ENCODE results near the gene TNFSF9.

- no peak for TF ChIP-seq ZNF416 (tag by site-specific recombination; IDR thresholded peaks at IDR 0.05)
- no peak for TF ChIP-seq ZNF114 (tag by site-specific recombination; IDR thresholded peaks at IDR 0.05)
- TF ChIP-seq SETDB1 (IDR thresholded peaks at IDR 0.05; ENCODE audit: insufficient read length, low read length): no peak
- no peak for TF ChIP-seq ZBTB44 (tag by site-specific recombination; IDR thresholded peaks at IDR 0.05)
Observed at GRCh38 chr19:6534451-6535093, 3.7 kb downstream of the TNFSF9 start.
